Gastrocnemius medialis (tissue), 4 donors: ENCODE data around the gene MED13L.

Experiments
- CTCF ChIP-seq, 5 experiments: fragments of 450-650 bp in 3 of 5; fragments of 200-600 bp in 2 of 5; sonication (generic) in 2 of 5; IDR thresholded peaks in 4 of 5; conservative IDR thresholded peaks in 1 of 5; 1 replicate in 4 of 5; 2 replicates in 1 of 5; pipeline ENCODE4 v1.5.1; 2016 to 2019; ENCODE audit warnings: antibody characterized with exemption in 5 of 5, mild to moderate bottlenecking in 3 of 5, moderate library complexity in 3 of 5
- POLR2A ChIP-seq, 2 donors: fragments of 450-650 bp; IDR thresholded peaks; one replicate each; pipeline ENCODE4 v1.6.1; 2017; ENCODE audit warnings: antibody characterized with exemption in 2 of 2, mild to moderate bottlenecking in 2 of 2, moderate library complexity in 2 of 2

- TF ChIP-seq POLR2A (IDR thresholded peaks at IDR 0.05) (no peak), CTCF (IDR thresholded peaks at IDR 0.05 in 4 of 5, conservative IDR thresholded peaks at IDR 0.05 in 1 of 5) (no peak)
Observed at GRCh38 chr12:116058574-116058973, 218.9 kb downstream of the MED13L start.
